ENCODE data around the gene EFNA2. TPM values are rescaled to one million over a fixed set of nuclear protein-coding genes. Genes with fewer than 3 reads are reported as not detected.

EFNA2 gene
- total RNA-seq, 2 experiments from 2014 or later, result not detected

DNA sequence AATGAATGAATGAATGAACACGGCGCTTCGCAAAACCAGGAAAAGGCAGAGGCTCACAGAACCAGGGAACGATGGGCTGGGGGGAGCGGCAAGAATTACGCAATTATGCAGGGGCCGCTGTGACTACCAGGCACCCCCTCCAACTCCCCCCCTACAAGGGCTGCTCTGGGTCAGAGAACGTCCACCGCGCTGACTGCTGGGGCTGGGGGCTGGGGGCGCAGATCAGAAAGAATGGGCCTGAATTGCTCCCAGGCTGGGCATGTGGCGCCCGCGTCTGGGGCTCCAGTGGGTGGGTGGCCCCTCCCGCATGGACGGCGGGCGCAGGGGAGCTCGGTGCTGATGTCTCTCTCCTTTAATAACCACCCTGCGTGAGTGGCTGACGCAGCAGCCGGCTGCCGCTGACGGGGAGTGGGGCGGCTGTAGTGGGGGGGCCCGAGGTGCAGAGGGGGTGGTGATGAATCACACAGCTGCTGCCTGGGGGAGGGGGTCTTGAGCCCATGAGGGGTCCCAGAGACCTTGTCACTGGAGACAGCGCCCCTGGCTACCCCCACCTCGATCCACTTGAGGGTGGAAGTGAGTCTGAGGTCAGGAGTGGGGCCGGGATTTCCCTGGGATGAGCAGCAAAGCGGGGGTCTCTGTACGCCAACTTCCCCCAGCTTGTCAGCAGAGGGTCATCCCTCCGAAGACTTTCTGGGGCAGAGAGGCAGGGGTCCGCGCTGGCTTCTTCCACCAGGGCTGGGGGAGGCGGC is 18.0 kb upstream of the EFNA2 start:
- CTCF ChIA-PET, result interaction anchor here (1.2 to 11.0 kb wide), 4 partner anchors 19 to 154 kb away, joined by 3 to 255 read pairs (median 8); no protein-coding TSS in a partner anchor
- H3K9me3 ChIP-seq (ENCODE audit: control insufficient read depth in 1 of 2, insufficient read depth in 1 of 2, low read length in 2 of 2), result no peaks in the 10 kb centered on the region
- Mint-ChIP-seq H3K27me3 (no peaks in the 10 kb centered on the region), H3K36me3 (ENCODE audit: low read depth) (peaks cover 37% of the 10 kb centered on the region), H3K27ac (peak overlapping the region; percentile 88), H3K9me3 (no peaks in the 10 kb centered on the region), H3K4me1 (ENCODE audit: low read depth) (peaks cover 59% of the 10 kb centered on the region), H3K4me3 (peak overlapping the region; percentile 89)
- TF ChIP-seq, protein P1, sequence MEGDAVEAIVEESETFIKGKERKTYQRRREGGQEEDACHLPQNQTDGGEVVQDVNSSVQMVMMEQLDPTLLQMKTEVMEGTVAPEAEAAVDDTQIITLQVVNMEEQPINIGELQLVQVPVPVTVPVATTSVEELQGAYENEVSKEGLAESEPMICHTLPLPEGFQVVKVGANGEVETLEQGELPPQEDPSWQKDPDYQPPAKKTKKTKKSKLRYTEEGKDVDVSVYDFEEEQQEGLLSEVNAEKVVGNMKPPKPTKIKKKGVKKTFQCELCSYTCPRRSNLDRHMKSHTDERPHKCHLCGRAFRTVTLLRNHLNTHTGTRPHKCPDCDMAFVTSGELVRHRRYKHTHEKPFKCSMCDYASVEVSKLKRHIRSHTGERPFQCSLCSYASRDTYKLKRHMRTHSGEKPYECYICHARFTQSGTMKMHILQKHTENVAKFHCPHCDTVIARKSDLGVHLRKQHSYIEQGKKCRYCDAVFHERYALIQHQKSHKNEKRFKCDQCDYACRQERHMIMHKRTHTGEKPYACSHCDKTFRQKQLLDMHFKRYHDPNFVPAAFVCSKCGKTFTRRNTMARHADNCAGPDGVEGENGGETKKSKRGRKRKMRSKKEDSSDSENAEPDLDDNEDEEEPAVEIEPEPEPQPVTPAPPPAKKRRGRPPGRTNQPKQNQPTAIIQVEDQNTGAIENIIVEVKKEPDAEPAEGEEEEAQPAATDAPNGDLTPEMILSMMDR (IDR thresholded peaks at IDR 0.05), result no peak
- H3K4me1 ChIP-seq (ENCODE audit: insufficient read depth, low read length), result peaks cover 79% of the 10 kb centered on the region
- no peak for ATAC-seq (ENCODE audit: poor library complexity)
- peak overlapping the region; percentile 24 for H3K4me3 ChIP-seq (ENCODE audit: low read length)
- peaks cover 30% of the 10 kb centered on the region for H3K36me3 ChIP-seq (ENCODE audit: insufficient read depth, low read length)
- no peak overlapping the region for H3K27ac ChIP-seq (ENCODE audit: low read depth in 1 of 2, low read length in 2 of 2)
- intact Hi-C loops (cut with DNase I, micrococcal nuclease), result loop anchor here in 1 of 2 experiments (1.0 kb wide), 2 partner anchors 18 to 23 kb away; no protein-coding TSS in a partner anchor
- POLR2A ChIA-PET, result interaction anchor here (1.6 to 10.3 kb wide), 4 partner anchors 15 to 24 kb away, joined by 14 to 476 read pairs (median 107); partner anchors contain the start of gene ATP5F1D
- no peaks in the 10 kb centered on the region for H3K27me3 ChIP-seq (ENCODE audit: control insufficient read depth in 1 of 2, insufficient read depth in 2 of 2, low read length in 2 of 2)
- peak in 4 of 14 experiments; percentile 45 to 71 (median 55) for DNase-seq

GRCh38 chr19:1268226-1269064 is 17.2 kb upstream of the EFNA2 start:
- Histone ChIP-seq H3K9me3 (ENCODE audit: control insufficient read depth in 1 of 2, insufficient read depth in 1 of 2, low read length in 2 of 2) (no peaks in the 10 kb centered on the region), H3K4me1 (ENCODE audit: insufficient read depth, low read length) (peaks cover 80% of the 10 kb centered on the region), H3K27ac (ENCODE audit: low read depth in 1 of 2, low read length in 2 of 2) (peak overlapping the region; percentile 66 to 78), H3K36me3 (ENCODE audit: insufficient read depth, low read length) (peaks cover 38% of the 10 kb centered on the region), H3K27me3 (ENCODE audit: control insufficient read depth in 1 of 2, insufficient read depth in 2 of 2, low read length in 2 of 2) (no peaks in the 10 kb centered on the region), H3K4me3 (ENCODE audit: low read length) (peak overlapping the region; percentile 25)
- CTCF ChIA-PET, result interaction anchor here (1.0 to 11.0 kb wide), 3 partner anchors 16 to 135 kb away, joined by 3 to 255 read pairs (median 6); no protein-coding TSS in a partner anchor
- Mint-ChIP-seq H3K4me1 (ENCODE audit: low read depth) (peaks cover 62% of the 10 kb centered on the region), H3K36me3 (ENCODE audit: low read depth) (peaks cover 44% of the 10 kb centered on the region), H3K27me3 (no peaks in the 10 kb centered on the region), H3K4me3 (peak overlapping the region; percentile 89), H3K9me3 (no peaks in the 10 kb centered on the region), H3K27ac (peak overlapping the region; percentile 88)
- TF ChIP-seq, protein P1 (IDR thresholded peaks at IDR 0.05), result no peak
- ATAC-seq (ENCODE audit: poor library complexity), result no peak
- POLR2A ChIA-PET, result interaction anchor here (0.6 to 10.3 kb wide), 75 partner anchors 9 to 1790 kb away, joined by 3 to 476 read pairs (median 5); partner anchors contain the start of genes ABCA7, ARHGAP45, ATP5F1D and CBARP
- intact Hi-C loops (cut with DNase I, micrococcal nuclease), result loop anchor here in 1 of 2 experiments (1.0 kb wide), 1 partner anchor 9 kb away; no protein-coding TSS in a partner anchor
- peak in 1 of 14 experiments; percentile 69 for DNase-seq

DNA sequence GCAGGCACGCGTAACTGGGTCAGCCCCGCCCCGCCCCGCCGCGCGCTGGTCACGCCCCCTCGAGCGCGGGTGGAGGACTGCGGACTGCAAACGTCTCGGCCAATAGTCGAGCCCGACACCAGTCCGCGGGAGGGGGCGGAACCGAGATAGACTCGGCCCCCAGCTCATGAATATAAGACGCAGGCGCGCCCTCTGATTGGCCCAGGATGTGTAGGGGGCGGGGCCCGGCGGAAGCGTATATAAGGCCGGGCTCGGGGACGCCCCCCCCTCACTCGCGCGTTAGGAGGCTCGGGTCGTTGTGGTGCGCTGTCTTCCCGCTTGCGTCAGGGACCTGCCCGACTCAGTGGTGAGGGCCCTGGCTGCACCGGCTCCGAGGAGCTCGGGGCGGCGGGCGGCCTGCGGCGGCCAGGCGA is 16.6 kb upstream of the EFNA2 start, which contains the start of gene CIRBP:
Gene CIRBP (plus strand): TSS at position 268 of the 413 bp plus-strand sequence. CDS start 1,602 bp downstream, outside the sequence.
- Histone ChIP-seq H3K27ac (ENCODE audit: low read depth in 1 of 2, low read length in 2 of 2) (peak within 1 kb of the TSS; percentile 78 to 84), H3K9me3 (ENCODE audit: control insufficient read depth in 1 of 2, insufficient read depth in 1 of 2, low read length in 2 of 2) (no peaks in the 10 kb centered on the region), H3K36me3 (ENCODE audit: insufficient read depth, low read length) (peaks cover 44% of the 10 kb centered on the region), H3K4me3 (ENCODE audit: low read length) (peak within 1 kb of the TSS; percentile 99), H3K4me1 (ENCODE audit: insufficient read depth, low read length) (peaks cover 86% of the 10 kb centered on the region), H3K27me3 (ENCODE audit: control insufficient read depth in 1 of 2, insufficient read depth in 2 of 2, low read length in 2 of 2) (no peaks in the 10 kb centered on the region)
- Mint-ChIP-seq H3K4me1 (ENCODE audit: low read depth) (peaks cover 68% of the 10 kb centered on the region), H3K27ac (peak within 1 kb of the TSS; percentile 88), H3K27me3 (no peaks in the 10 kb centered on the region), H3K9me3 (no peaks in the 10 kb centered on the region), H3K4me3 (peak within 1 kb of the TSS; percentile 94), H3K36me3 (ENCODE audit: low read depth) (peaks cover 51% of the 10 kb centered on the region)
- DNase-seq (peak; percentile 98 to 100 (median 99)), ATAC-seq (ENCODE audit: poor library complexity) (peak; percentile 81)
- intact Hi-C loops (cut with DNase I, micrococcal nuclease), result loop anchor here in 1 of 2 experiments (1.0 kb wide), 1 partner anchor 10 kb away; no protein-coding TSS in a partner anchor
- ChIA-PET CTCF (interaction anchor here (1.0 to 11.0 kb wide), 2 partner anchors 16 to 25 kb away, joined by 6 to 255 read pairs; no protein-coding TSS in a partner anchor), POLR2A (interaction anchor here (0.6 to 10.3 kb wide), 79 partner anchors 9 to 1789 kb away, joined by 3 to 476 read pairs (median 5); partner anchors contain the start of genes ABCA7, ARHGAP45, ATP5F1D and CBARP)
- TF ChIP-seq, protein P1 (IDR thresholded peaks at IDR 0.05), result no peak
